ENCODE results near the gene CENPB. TPM values are rescaled to one million over a fixed set of nuclear protein-coding genes. Genes with fewer than 3 reads are reported as not detected.

The CENPB gene
- total RNA-seq, 4 donors from 2014 or later = 38.8 to 81.4 (median 67.1) TPM

DNA sequence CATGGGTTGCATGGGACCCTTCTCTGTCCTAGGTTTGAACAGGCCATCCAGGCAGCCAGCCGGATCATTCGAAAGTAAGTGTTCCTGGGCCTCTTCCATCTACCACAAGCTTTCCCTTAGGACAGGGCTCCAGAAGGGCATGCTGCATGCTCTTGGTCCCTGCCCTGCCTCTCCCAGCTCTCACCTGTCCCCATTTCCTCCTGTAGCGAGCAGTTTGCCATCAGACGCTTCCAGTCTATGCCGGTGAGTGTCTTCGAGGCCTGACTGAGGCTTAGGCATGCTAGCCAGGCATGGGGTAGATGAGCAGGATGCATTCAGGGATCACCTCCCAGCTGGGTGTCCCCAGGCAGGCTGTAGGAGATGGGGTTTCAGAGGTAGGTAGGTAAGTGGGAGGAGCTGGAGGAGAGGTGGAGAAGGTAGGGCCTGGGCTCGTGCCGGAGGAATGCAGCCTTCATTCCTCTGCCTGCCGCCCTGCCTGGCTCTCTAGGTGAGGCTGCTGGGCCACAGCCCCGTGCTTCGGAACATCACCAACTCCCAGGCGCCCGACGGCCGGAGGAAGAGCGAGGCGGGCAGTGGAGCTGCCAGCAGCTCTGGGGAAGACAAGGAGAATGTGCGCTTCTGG, 13.8 kb upstream of the CENPB start:
- H3K36me3 ChIP-seq = peaks cover 9 to 62% (median 50%) of the 10 kb centered on the region in 3 donors
- WGBS, 2 donors = 88 to 90% methylated on average over 4 to 12 of the region's 18 CpGs

DNA sequence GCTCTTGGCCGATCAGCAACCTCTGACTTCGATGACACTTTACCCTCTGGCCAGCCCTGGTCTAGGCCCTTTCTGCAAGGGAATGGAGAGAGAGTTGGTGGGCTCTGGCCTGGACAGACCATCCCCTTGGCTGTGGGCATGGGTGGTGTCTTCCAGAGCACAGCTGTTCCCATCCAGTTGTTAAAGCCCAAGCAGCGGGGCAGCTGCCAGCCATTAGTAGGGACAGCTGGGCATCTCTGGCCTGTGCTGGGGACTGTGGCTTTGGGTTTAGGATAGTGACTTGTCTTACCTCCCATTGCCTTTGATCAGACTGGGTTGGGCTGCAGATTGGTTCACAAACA, 12.3 kb upstream of the CENPB start:
- no peaks in the 10 kb centered on the region for H3K9me3 ChIP-seq
- 83 to 88% methylated on average over 2 to 3 of the region's 3 CpGs for WGBS, 2 donors
- H3K4me3 ChIP-seq = peak overlapping the region in 1 of 4 donors; percentile 28
- intact Hi-C loops (cut with DNase I) = no loop called here
- H3K27ac ChIP-seq = peak overlapping the region; percentile 67 to 97 (median 94)
- peaks cover 9 to 47% (median 40%) of the 10 kb centered on the region in 3 donors for H3K36me3 ChIP-seq
- no peak for DNase-seq
- no peaks in the 10 kb centered on the region for H3K27me3 ChIP-seq
- TF ChIP-seq, protein P1, sequence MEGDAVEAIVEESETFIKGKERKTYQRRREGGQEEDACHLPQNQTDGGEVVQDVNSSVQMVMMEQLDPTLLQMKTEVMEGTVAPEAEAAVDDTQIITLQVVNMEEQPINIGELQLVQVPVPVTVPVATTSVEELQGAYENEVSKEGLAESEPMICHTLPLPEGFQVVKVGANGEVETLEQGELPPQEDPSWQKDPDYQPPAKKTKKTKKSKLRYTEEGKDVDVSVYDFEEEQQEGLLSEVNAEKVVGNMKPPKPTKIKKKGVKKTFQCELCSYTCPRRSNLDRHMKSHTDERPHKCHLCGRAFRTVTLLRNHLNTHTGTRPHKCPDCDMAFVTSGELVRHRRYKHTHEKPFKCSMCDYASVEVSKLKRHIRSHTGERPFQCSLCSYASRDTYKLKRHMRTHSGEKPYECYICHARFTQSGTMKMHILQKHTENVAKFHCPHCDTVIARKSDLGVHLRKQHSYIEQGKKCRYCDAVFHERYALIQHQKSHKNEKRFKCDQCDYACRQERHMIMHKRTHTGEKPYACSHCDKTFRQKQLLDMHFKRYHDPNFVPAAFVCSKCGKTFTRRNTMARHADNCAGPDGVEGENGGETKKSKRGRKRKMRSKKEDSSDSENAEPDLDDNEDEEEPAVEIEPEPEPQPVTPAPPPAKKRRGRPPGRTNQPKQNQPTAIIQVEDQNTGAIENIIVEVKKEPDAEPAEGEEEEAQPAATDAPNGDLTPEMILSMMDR (IDR thresholded peaks at IDR 0.05) = no peak
- no peak for TF ChIP-seq POLR2A (IDR thresholded peaks at IDR 0.05)
- H3K4me1 ChIP-seq = peaks cover 41 to 89% (median 49%) of the 10 kb centered on the region in 3 donors

More for the DNA sequence above, 13.8 kb upstream of the CENPB start:
- Histone ChIP-seq H3K27ac (peak overlapping the region; percentile 30 to 97 (median 82)), H3K4me3 (no peak overlapping the region), H3K27me3 (no peaks in the 10 kb centered on the region), H3K9me3 (no peaks in the 10 kb centered on the region), H3K4me1 (peaks cover 47 to 94% (median 57%) of the 10 kb centered on the region in 3 donors)
- intact Hi-C loops (cut with DNase I) = no loop called here
- no peak for TF ChIP-seq POLR2A (IDR thresholded peaks at IDR 0.05)
- TF ChIP-seq, protein P1 (IDR thresholded peaks at IDR 0.05) = no peak
- DNase-seq = no peak

DNA sequence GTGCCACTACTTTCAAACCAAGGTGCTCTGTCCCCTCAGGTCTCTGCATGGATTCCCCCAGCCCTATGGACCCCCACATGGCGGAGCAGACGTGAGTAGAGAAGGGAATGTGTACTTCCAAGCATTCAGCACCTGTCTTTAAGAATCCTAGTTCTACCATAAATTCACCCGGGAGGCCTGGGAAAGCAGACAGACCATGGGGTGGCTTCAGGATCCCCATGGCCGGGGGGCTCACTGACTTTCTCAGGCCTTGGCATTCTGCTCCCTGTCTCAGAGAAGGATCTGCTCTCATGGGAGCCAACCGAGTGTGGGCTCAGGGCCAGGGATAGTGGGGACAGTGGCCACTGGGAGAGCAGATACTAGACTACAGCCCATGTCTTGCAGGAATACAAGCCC, 11.8 kb upstream of the CENPB start:
- peaks cover 9 to 42% (median 34%) of the 10 kb centered on the region in 3 donors for H3K36me3 ChIP-seq

DNA sequence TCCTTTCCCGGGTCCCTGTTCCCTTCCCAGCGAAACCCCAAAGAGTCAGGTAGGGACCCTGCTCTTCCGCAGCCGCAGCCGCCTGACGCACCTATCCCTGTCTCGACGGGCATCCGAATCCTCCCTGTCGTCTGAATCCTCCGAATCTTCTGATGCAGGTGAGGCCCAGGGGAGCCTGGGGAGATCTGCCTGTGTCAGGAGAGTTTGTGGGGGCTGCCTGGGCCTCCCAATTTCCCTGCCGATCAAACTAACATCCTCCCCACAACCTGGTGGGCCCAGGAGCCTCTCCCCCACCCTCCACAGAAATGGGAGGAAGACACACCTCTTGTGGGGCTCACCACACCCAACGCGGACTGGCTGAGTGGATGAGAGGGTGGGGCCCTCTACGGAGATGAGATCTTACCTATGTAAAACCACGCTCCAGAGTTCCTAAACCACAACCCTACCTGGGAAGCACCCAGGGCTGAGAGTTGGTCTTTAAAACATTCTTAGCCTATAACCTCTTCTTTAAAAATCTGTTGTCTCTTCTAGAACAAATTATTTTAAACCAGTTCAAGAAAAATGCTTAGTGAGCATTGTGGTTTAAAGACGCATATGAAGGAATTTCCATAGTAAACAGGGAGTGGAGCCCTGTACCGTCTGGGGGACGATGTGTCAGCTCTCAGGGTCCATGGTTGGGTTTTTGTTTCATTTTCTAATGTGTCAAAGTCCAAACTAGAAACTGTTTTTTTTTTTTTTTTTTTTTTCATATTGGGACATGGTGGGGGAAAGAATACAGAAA, 11.2 kb upstream of the CENPB start:
- H3K27ac ChIP-seq = peak overlapping the region; percentile 92 to 98 (median 97)
- peaks cover 9 to 36% (median 29%) of the 10 kb centered on the region in 3 donors for H3K36me3 ChIP-seq
- no peaks in the 10 kb centered on the region for H3K9me3 ChIP-seq
- no peaks in the 10 kb centered on the region for H3K27me3 ChIP-seq
- H3K4me1 ChIP-seq = peaks cover 41 to 84% (median 47%) of the 10 kb centered on the region in 3 donors
- no peak for DNase-seq
- 22 to 39% methylated on average over 13 to 19 of the region's 19 CpGs for WGBS, 2 donors
- H3K4me3 ChIP-seq = peak overlapping the region; percentile 49 to 78 (median 64)
- TF ChIP-seq, protein P1 (IDR thresholded peaks at IDR 0.05) = no peak
- TF ChIP-seq POLR2A (IDR thresholded peaks at IDR 0.05) = no peak
- intact Hi-C loops (cut with DNase I) = no loop called here

More for the DNA sequence above, 11.8 kb upstream of the CENPB start:
- Histone ChIP-seq H3K27ac (peak overlapping the region; percentile 75 to 97 (median 94)), H3K27me3 (no peaks in the 10 kb centered on the region), H3K4me3 (peak overlapping the region in 1 of 4 donors; percentile 28), H3K4me1 (peaks cover 41 to 85% (median 47%) of the 10 kb centered on the region in 3 donors), H3K9me3 (no peaks in the 10 kb centered on the region)
- no peak for TF ChIP-seq POLR2A (IDR thresholded peaks at IDR 0.05)
- TF ChIP-seq, protein P1 (IDR thresholded peaks at IDR 0.05) = no peak
- intact Hi-C loops (cut with DNase I) = no loop called here
- DNase-seq = no peak
- WGBS, 2 donors = 72 to 78% methylated on average over 4 to 5 of the region's 5 CpGs

DNA sequence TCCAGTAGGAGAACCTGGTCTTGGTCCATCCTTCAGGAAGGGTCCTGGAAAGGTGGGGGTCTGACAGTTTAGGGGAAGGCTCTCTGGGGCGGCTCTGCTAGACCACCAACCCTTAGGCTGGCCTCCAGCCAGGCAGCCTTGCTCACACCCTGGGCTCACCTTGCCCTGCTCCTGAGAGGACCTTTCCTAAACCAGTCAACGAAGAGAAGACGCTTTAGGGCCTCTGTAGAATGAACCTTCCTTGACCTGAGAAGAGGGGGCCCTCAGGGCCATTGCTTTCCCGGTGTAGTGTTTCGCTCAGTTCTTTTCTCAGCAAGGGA, 10.6 kb upstream of the CENPB start:
- intact Hi-C loops (cut with DNase I) = no loop called here
- WGBS, 2 donors = 36 to 53% methylated on average over 3 to 5 of the region's 5 CpGs
- peak overlapping the region; percentile 92 to 98 (median 97) for H3K27ac ChIP-seq
- H3K4me1 ChIP-seq = peaks cover 41 to 78% (median 47%) of the 10 kb centered on the region in 3 donors
- H3K36me3 ChIP-seq = peaks cover 9 to 30% (median 23%) of the 10 kb centered on the region in 3 donors
- no peaks in the 10 kb centered on the region for H3K9me3 ChIP-seq
- H3K4me3 ChIP-seq = peak overlapping the region; percentile 49 to 78 (median 64)
- H3K27me3 ChIP-seq = no peaks in the 10 kb centered on the region
- DNase-seq = no peak
- no peak for TF ChIP-seq POLR2A (IDR thresholded peaks at IDR 0.05)
- TF ChIP-seq, protein P1 (IDR thresholded peaks at IDR 0.05) = no peak

All from esophagus squamous epithelium (tissue), 5 donors.